HG03060 (cell line): ENCODE measurements around the gene KRT38.

Experiments
- ATAC-seq: cut with Tn5 transposase; IDR thresholded peaks from one replicate; pipeline ENCODE4 v1.9.1; 2021; ENCODE audit warnings: low read depth, moderate number of reproducible peaks; ENCODE audit not compliant: unreplicated experiment

The KRT38 gene

DNA sequence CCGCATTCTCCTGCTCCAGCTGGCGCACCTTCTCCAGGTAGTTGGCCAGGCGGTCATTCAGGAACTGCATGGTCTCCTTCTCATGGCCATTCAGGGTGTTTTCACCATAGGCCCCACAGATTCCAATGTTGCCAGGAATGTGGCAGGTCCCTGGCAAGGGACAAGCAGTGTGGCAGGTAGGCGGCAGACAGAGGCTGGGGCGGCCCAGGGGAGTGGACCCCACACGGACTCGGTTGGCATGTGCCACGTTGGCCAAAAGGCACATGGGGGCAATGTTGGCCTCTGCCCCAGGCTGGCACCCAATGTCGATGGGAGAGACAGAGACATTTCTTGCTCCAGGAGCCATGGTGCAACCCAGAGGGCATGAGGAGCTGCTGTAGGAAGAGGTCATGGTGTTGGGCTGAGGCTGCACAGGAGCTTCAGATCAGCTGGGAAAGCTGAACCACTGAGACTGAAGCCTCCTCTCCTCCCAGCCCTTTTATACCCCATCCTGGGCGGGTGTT, at the start of gene KRT38:
KRT38 (minus strand) TSS at position 453 of the 503 bp plus-strand sequence; CDS start at position 391, 62 bp downstream.
- no peak for ATAC-seq

DNA sequence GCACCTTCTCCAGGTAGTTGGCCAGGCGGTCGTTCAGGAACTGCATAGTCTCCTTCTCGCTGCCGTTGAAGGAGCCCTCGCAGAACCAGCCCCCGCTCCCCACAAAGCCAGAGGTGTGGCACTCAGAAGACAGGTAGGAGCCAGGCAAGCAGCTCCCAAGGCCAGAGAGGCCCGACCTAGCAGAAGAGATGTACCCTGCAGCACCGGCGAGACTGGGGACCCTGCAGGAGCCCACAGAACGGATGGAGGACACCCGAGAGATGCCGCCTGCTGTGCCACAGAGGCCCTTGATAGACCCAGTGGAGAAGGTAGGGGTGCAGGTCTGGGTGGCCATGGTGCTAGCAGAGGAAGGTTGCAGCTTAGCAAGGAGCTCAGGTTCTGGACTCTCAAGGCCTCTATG, 48.7 kb upstream of the KRT38 start, which contains the start of gene KRT36:
KRT36 (minus strand) TSS at position 380 of the 400 bp plus-strand sequence; CDS start at position 334, 46 bp downstream.
- no peak for ATAC-seq

DNA sequence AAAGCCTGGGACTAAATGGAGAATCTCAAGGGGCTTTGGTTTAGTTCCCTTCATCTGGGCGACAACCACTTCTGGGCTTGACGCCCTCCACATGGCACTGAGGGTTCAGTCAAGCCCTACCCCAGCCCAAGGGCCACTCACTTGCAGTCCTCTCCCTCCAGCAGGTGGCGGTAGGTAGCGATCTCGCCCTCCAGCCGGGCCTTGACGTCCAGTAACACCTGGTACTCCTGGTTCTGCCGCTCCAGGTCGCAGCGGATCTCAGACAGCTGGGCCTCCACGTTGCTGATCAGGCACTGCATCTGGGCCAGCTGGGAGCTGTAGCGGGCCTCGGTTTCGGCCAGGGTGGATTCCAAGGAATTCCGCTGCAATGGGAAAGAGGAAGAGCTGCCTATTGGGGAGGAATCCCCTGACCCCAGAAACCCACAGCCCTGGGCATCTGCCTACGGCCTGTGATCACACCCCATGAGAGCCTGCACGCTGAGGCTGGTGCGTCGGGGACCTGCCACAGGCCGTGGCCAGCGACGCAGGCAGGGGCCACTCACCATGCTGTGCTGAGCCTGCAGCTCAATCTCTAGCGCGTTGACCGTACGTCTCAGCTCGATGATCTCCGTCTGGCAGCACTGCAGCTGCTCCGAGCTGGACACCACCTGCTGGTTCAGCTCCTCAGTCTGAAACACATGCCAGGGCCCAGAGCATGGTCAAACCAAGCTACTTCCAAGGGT, 46.2 kb upstream of the KRT38 start:
- ATAC-seq, result no peak

DNA sequence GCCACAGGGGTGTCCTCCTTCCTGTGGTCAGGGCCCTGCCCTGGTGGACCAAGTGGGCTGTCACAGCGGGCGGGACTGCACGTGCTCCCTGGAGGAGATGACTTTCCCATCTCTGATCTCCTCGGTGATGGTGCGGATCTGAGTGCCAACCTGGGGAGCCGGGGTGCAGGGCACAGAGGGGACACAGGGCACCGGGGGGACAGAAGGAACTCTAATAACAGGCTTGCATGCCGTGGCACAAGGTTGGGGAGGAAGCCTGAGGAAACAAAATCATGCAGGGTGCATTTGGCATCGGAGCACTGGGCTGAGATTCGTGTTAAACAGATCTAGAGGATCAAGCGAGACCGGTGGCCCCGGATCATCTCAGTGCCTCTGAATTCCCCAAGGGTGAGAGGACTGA, 45.5 kb upstream of the KRT38 start:
- ATAC-seq, result no peak

DNA sequence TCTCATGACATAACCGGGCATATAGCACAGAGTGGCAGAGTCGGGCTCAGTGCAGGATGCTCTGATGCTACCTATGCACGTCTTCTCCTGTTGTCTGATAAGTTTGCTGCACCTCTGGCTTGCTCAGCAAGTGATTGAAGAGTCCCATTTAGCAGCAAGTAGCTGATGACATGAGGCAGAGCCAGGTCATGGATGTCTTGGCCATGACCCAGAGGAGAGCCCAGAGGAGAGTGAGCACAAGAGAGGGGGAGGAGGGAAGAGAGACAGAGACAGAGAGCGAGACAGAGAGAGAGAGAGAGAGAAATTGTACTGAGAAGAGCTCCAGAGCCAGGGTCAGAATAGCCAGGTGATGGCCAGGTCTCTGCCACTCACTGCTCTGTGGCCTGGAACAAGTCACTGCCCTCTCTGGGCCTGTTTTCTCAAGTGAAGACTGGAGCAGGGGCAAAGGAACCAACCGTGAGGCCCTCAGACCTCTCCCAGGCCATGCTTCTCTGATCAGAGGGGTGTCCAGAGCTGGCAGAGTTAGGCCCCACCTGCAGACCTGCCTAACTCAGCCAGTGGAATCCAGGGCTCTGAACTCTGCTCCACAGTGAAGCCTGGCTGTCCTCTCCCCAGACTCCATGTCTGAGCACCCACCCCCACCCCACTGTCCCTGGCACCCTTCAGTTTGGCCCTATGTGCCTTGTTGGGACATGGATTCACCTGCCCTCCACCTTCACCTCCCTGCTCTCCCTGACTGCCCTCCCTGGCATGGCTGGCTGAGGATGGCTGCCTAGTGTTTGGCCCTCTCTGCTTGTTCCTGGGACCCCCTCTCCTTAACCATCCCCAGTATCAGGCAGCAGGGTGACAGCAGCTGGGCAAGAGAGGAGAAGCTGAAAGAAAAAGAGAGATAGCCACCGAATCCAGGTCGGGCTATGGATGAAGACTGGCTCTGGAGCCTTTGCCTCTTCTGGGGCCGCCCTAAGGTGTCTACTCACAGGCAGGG, 44.4 kb upstream of the KRT38 start:
- no peak for ATAC-seq

DNA sequence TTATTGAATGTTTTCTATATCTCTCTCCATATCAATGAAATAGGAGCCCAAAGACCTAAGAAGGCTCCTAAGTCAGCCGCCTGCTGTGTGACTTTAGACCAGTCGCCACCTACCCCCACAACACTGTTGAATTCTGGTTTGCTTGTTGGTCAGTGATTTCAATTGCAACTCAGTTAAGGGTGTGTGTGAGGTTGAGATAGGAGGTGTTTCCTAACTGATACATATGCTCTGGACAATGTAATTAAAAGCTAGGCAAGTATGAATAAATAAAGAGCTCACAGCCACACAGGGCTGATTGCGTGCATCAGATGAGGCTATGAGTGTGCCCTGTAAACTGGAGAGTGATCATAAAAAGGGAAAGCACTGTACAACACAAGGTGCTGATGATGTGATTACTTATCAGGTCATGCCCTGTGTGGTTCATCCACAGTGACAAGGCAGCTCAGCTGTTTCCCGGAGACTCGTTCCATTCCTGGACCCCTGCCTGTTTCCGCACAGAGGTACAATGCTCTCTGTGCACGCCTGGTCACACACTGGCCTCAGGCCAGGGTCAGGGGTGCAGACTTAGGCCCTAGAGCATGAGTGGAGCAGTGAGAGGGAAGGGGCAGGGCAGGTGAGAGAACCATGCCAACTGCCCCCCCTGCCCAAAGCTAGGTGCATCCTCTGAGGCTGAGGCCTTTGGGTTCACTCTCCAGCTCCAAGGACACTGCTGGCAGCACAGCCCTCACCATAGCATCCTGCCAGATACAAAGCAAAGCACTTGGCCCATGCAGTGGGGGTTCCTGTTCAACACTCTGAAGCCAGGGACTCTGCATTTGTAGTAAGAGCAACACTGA, 43.4 kb upstream of the KRT38 start:
- ATAC-seq, result no peak

DNA sequence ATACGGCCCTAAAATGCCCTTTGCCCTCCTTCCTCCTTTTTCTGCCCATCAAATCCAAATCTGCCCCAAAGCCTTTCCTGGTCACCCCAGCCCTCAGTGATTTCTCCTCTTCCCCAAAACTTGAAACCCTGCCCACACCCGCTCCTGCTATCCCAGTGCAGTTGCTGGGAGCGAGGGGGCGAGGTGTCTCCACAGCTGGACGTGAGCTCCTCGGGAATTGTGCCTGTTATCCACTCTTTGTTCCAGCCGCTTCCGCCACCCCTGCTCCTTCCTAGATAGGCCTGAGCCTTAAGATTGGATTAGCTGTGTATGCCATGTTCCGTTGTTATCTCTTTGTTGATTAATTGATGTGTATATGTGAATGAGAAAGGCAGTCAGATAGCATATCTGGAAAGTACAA, 42.7 kb upstream of the KRT38 start:
- ATAC-seq, result no peak

DNA sequence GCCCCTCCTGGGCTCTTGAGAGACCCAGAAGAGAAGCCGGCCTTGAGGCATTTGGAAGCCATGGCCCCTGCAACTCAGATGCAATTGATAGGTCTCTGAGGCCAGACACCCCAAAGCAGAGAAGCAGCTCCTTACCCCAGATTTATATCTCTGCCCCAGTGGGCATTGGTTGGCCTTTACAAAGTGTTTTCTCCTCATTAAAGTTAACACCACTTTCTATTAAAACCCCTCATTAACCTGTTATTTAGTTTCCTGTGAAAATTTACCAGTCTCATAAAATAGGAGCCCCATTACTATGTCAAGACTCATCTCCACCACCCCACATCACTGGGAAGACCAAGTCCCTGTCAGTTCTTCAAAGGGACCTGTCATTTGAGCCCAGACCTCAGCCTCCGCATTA, 40.3 kb upstream of the KRT38 start, which contains the start of gene KRT35:
KRT35 (minus strand) TSS at position 116 of the 400 bp plus-strand sequence; CDS start at position 62, 54 bp downstream.
- no peak for ATAC-seq

DNA sequence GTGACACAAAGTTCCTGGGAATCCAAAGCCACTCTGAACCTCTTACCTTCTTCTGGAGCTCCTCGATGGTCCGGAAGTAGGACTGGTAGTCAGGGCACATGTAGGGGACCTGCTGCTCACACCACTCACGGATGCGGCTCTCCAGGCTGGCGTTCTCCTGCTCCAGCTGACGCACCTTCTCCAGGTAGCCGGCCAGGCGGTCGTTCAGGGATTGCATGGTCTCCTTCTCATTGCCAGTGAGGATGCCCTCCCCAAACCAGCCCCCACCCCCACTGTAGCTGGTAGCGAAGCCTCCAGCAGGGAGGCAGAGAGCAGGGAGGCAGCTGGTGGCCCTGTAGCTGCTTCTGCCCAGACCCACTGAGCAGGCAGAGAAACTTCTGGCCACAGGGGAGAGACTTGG, 39.8 kb upstream of the KRT38 start:
- ATAC-seq, result no peak

DNA sequence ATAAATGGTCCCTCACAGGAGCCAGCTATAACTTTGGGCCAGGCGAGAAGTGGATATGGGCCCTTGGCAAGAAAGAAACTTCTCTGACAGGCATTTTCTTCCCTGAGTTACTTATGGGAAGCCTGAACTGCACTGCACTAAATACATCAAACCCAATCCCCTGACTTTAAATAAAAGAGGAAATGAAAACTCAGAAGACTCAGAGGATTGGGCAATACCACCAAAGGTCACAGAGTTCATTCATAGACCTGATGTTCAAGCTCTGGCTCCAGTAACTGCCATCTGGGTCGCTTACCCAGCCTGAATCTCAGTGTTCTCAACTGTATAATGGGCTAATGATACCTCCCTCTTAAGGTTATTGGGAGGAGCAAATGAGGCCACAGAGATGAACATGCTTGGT, 39.4 kb upstream of the KRT38 start:
- ATAC-seq, result no peak

DNA sequence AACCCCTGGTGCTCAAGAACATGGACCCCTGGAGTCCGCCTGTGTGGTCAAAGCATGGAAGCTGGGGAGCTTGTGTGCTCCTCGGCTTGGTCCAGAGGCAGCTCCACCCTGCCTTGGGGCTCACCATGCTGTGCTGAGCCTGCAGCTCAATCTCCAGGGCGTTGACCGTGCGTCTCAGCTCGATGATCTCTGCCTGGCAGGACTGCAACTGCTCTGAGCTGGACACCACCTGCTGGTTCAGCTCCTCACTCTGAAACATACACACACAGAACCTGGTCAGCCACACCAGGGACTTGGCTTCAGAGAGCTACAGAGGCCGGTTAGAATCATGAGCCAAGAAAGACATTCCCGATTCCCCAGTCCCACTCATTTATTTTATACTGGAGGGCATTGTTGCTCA, 37.5 kb upstream of the KRT38 start:
- ATAC-seq, result no peak

DNA sequence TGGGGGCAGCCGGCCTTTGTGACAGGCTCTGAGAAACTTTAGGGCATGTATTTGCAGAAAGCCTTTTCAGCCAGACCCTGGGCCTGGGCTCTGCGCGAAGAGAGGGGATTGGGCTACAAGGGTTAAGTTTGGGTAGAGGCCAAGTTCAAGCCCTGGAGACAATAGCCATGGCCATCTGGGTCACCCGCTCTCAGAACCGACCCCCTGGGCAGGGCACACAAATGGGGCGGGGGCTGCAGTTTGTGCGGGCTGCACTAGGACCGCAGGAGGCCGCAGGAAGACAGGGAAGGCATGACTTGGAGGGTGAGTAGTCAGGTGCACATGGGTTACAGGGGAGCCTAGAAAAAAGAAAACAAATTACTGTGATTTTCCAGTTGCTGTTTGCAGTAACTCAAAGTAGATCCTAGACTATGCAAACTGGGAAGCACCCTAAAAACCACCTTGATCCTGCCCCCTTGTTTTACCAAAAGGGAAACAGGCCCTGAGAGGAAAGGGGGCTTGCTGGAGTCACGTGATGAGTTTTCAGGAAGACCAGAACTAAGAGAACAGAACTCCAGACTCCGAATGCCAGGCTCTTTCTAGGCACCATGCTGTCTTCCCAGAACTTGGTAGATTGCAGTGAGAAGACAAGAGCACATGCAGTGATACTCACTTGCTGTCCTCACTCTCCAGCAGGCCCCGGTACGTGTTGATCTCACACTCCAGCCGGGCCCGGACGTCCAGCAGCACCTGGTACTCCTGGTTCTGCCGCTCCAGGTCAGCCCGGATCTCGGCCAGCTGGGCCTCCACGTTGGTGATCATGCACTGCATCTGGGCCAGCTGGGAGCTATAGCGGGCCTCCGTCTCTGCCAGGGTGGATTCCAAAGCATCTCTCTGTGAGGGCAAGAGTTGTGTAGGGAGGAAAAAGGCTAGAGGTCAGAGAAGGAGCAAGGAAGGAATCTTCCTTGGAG, 36.4 kb upstream of the KRT38 start:
- no peak for ATAC-seq

DNA sequence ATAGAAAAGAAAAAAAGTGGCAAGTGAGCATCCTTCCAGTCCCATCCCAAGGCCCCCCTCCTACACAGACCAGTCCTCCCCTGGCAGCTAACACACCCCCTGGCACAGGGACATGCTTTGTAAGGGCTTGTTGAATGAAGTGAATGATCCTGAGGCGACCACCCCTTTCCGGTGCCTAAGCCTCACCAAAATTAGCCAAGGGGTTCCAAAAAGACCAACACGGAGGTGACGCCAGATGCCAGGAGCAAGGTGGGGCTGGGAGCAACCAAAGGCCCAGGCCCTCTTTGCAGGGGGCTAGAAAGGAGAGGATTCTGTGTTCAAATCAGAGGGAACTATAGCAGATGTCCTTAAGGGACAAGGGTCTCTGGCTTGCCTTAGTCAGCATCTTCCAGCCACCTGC, 34.6 kb upstream of the KRT38 start:
- ATAC-seq, result no peak

DNA sequence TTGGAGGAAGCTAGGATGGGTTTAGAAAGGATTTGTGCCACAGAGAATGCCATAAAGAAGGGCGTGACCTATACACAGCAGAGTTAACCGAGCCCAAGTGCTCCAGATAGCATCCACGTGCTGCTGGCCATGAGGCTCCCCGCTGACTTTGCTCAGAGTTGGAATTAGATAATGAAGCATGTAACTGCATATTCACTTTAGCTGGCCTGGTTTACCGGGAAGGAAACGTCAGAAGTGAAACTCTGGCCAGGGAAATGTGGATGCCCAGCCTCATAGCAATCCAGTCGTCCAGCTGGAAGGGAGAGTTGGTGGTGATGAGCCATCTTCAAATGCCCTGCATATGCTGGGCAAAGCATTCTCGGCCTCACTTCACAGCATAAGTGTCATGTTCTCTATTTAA, 34.1 kb upstream of the KRT38 start:
- no peak for ATAC-seq

DNA sequence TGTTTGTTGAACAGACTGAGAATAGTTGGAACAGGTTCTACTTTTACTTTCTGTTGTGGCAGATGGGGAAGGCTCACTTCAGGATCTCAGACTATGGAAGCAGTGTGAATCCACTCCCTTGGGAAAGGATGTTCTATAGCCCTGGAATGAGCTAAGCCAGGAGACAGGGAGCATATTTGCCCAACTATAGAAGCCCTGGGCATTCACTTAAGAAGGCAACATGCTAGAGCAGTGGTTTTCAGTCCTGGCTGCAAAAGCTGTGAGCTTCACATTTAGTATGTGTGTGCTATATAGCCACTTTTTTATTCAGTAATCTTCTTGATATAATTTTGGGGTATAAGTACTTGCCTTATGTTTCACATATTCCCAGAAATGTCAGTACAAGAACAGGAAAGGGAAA, 27.6 kb upstream of the KRT38 start:
- ATAC-seq, result no peak

DNA sequence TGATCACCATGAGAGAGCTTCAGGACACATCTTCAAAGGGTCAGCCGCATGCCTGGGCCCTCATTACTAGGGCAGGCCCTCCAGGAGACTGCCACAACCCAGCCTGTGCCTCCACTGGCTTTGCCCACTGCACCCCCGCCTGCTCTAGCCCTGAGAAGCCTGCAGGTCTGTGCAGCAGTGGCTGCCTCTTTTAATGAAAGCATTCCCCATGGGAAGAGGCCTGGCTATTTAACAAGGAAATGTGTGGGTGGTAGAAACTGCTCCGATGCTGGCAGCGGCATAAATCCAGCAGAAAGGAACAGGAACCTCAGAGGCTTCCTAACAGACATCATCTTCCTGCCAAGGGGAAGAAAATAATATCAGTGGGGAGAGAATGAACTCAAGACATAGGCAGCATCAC, 26.8 kb upstream of the KRT38 start:
- no peak for ATAC-seq

DNA sequence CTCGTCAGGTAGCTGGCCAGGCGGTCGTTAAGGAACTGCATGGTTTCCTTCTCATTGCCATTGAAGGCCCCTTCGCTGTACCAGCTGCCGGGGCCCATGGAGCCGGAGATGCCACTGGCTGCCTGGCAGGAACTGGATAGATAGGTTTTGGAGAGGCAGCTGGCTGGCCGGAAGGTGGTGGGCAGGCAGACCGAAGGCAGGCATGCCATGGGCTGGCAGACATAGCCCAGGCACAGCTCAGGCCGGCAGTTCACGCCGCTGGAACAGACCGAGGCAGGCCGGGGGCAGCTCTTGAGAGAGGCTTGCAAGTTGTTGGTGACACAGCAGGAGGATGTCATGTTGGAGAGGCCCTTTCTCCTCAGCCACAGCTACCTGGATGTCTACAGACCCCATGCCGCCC, 26.2 kb upstream of the KRT38 start, which contains the start of gene KRT32:
KRT32 (minus strand) TSS at position 399 of the 400 bp plus-strand sequence; CDS start at position 338, 61 bp downstream.
- ATAC-seq, result no peak

DNA sequence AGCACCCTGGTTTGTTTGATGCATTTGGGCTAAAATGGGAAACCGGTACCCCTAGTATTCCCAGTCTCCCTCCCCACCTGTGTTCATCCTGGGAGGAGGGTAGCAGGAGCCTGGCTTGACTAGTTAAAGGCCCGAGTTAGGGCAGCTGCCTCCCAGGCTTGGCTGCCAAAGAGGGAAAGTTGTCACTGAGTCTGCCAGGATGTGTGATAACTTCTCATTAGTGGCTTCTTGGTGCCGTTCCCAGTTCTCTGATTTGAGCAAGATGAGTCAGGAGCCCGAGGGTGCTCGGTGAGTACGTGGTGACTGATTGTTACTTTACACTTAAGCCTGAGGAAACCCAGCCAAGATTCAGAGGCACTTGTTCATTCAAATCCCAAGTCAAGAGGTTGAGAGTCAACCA, 23.9 kb upstream of the KRT38 start:
- ATAC-seq, result no peak

DNA sequence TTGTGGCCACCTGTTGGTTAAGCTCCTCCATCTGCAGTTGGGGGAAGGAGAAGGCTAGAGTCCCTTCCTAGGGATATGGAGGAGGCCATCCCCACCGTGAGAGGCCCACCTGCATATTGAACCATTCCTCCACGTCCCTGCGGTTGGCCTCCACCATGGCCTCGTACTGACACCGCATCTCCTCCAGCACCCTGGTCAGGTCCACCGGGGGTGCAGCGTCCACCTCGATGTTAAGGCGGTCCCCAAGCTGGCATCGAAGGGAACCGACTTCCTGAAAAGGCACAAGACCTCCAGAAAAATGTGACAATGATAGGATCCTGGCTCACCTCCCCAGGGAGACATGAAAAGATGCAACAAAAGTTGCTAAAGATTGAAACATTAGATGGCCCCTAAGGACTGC, 23.4 kb upstream of the KRT38 start:
- ATAC-seq, result no peak
